Mucosa of gallbladder (tissue), 1 donor: Measurements from ENCODE around the gene SORL1. TPM values are rescaled to one million over a fixed set of nuclear protein-coding genes. Genes with fewer than 3 reads are reported as not detected.

Experiments used
- DNase-seq: peaks from one replicate; pipeline ENCODE4 v3.0.0-alpha.2; 2020; ENCODE audit warnings: low spot score
- total RNA-seq: library from RNA; stranded (reverse); gene quantifications from one replicate; pipeline ENCODE4 v1.2.1, GENCODE V29; 2021
- donor health status: DM: no; HTN: no; CAD: no.

SORL1 gene
- total RNA-seq, 1 donor from 2014 or later = 71.3 TPM

DNA sequence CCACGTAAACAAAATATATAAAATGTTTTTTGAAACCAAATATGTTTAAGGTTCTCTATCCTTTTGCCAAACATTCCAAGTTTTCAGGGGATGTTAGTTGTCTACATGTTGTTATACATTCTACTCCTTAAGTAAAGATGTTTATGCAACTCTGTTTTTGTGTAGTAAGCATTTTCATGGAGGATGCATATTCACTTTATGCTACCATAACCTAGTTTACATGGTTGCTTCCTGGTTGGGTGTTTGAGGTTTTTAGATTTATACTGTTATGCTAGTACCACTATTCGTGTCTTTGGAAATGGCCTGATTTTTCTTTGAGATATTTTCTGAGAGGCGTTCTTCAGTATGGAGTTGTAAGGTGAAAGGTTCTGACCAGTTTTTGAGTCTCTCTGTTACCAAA lies 131.7 kb downstream of the SORL1 start:
- DNase-seq = no peak

DNA sequence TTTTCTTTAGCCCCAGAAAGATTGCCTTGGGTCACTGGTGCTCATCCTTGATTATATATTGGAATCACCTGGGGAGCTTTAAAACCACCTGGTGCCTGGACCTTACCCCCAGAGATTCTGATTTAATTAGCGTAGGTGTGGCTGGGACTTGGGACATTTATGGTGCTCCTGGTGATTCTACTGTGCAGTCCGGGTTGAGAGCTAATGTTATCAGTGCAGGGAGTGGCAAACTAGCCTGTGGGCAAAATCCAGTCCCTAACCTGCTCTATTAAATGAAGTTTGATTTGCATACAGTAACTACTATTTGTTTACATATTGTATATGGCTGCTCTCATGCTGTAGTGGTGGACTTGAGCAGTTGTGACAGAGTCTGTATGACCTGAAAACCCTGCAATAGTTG lies 134.6 kb downstream of the SORL1 start:
- DNase-seq = no peak

DNA sequence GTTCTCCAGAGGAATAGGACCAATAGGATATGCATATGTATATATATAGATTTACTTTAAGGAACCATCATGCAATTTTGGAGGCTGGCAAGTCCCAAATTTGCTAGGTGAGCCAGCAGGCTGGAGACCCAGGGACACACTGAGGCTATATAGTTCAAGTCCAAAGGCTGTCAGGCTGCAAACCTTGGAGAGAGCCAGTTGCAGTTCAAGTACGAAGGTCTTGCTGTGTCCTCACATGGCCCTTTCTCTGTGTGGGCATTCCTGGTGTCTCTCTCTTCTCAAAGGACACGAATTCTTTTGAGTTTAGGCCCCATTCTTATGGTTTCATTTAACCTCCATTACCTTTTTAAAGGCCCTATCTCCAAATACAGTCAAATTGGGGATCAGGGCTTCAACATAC lies 135.1 kb downstream of the SORL1 start:
- DNase-seq = no peak

DNA sequence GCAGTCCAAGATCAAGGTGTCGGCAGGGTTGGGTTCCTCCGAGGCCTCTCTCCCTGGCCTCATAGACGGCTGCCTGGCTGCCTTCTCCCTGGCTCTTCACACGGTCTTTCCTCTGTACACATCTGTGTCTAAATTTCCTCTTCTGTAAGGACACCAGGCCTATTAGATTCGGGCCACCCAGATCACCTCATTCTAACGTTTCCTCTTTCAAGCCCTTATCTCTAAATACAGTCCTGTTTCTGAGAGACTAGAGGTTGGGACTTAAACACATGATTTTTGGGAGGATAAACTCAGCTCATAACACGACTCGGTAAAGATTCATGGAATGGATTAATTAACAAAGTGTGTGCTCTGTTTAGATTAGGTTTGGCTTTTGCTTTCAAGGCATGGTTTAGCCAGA lies 136.6 kb downstream of the SORL1 start:
- no peak for DNase-seq

DNA sequence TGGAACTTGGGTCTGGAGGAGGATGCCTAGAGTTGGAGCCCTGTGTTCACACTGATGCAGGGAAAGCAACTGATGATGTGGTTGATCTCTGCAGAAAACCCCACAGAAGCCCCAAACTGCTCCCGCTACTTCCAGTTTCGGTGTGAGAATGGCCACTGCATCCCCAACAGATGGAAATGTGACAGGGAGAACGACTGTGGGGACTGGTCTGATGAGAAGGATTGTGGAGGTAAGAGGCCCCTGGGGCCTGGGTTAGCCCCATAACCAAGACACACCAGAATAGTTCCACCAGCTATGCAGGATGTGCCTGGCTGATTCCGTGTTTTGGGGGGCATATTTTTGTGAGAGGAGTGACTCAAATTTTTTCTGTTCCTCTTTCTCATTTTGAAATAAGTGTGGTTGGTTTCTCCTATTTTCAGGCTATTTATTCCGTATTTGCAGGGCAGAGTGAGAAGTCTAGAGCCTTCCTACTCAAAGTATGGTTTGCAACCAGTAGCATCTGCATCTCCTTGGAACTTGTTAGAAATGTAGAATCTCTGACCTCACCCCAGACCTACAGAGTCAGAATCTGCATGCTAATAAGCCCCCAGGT lies 137.9 kb downstream of the SORL1 start:
- no peak for DNase-seq

DNA sequence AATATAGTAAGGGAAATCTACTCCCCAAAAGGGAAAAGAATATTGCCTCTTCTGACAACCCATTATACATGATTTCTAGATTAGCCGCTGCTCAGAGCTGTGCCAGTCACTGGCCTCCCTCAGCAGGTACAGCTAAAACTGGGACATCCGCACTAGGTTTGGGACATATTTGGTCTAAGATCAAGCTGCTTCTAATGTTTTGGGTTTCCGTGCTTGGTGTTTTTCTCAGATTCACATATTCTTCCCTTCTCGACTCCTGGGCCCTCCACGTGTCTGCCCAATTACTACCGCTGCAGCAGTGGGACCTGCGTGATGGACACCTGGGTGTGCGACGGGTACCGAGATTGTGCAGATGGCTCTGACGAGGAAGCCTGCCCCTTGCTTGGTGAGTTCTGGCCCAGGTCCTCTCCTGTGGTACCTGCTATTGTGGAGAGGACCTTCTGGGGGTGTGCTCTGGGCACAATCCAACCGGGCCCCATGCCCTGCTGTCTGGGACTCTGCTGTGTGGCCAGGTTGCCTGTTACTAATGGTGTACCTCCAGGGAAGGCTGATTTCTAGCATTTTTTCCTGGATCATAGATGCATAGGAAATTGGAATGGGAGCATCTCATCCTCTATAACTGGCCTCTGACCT lies 138.8 kb downstream of the SORL1 start:
- no peak for DNase-seq

DNA sequence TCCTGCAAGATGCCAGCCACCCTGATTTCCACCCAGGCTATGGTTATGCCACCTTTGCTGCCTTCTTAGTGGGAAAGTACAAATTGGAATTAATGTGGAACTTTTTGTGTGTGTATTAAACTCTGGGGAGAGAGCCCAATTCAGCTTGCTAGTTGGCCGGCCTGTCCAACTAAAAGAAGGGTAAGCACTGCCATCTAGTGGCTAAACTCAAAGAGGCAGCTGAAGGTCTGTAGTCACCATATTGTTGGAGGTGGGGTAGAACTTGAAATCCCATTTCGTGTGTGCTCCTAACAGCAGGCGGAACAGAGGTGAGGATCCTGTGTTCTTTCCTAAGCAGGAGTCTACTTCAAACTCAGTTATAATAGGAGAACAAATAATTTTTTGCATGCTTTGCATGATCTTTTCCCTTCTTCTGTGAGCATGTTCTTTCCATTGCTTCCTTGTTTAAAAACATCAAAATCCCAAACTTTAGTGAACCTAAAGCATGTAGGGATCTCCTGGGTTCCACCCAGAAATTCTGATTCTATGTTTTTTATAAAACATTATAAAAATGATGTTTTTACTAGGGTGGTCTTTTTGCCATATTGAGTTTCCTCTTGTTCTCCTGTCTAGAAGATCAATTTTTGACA lies 139.4 kb downstream of the SORL1 start:
- DNase-seq = peak; percentile 82

DNA sequence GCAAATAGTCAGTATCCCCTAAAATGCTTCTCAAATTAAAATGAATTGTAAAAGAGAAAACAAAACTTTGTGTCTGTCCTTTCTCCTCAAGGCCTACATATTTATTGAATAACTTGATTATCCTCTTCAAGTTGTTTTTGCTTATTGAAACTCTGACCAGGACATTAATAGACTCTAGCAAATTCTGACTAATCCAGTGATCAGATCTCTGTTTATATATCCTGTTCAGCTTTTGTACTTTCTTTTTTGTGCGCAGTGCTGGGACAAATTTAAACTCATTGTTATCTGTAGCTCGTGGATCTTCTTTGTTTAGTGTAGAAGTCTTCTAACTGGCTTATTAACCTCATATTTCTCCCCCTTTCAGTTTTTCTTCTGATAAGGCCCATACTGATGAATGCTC lies 140.6 kb downstream of the SORL1 start:
- no peak for DNase-seq

DNA sequence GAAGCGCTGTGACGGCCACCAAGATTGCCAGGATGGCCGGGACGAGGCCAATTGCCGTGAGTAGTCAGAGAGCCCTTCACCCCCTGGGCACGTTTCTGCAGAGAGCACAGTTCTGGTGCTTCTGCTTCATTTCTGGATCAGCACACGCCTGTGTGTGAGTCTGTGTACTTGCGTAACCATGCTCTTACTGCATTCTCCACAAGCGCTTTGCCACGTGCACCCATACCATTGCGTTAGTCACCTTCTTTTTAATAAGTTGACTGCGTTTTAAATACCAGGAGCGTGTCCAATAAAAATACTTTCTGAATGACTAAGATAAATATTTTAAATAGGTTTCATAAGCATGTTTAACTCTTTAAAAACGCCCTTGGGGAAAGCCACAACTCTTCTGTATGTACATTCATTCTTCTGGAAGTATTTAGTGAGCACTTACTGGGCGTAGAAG lies 143.6 kb downstream of the SORL1 start:
- DNase-seq = no peak

DNA sequence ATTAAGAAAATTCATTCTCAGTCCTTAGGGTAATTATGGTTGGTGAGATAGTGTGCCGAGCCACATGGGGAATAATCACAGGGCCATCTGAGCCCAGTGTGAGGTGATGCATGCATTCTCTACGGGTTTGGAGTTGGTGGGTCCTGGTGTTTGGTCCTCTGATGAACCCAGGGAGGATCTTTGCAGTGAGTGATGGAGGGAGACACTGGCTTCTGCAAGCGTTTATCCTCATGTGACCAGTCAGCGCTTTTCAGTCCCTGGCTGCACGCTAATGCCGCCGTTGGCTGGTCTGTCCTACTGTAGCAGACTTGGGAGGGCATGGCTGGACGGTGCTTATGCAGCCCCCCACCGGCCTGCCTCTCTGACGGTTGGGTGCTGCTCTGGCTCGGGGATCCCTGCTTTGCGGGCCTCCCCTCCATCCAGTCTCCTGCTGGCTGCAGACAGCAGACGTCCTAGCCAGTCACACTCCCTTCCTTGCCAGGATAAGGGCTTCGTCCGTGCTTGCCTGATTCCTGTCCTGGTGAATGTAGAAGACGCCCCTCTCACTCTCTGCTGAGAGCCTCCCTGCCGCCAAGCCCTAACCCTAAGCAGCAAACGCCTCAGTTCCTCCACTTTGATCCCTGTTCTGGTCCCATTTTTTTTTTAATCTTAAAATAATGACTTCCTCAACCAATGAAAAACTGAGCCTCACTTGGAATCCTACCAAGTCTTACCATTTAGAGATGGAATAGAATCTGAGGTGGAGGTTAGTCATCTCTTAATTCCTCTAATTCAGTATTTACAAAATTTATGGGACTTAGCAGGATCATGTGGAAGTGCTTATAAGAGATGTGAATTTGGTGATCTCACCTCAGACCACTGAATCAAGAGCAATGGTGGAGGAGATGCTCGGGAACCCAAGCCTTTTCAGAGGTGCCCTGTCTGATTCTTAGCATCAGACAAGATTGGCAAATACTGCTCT lies 144.4 kb downstream of the SORL1 start:
- DNase-seq = no peak

DNA sequence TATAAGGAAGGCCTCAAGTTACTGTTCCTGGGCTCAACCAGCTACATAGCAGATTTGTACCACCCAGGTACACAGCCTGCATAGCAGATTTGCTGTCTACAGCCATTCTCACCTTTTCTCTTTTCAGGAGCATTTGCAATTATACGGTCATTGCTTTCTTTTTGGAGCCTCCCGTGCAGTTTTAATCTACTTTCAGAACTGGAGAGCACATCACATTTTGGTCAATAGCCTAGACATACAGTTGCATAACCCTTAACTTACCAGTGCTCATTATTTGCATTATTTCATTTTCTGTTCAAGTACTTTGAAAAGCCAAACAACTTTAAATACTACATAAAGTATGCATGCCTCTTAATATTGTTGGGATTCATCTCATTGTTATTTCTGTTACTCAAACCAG lies 151.2 kb downstream of the SORL1 start:
- DNase-seq = no peak

DNA sequence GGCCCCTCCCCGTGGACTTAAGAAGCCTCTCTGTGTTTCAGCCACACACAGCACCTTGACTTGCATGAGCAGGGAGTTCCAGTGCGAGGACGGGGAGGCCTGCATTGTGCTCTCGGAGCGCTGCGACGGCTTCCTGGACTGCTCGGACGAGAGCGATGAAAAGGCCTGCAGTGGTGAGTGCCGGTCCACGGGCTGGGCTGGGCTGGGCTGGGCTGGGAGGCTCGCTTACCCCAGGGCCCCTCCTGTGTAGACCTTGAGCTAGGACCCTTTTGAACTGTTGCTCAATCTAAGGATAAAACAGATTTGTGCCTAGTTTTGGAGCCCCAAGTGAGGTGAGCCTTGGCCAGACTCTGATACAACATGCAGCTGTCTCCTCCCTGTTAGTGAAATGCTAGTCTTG lies 152.0 kb downstream of the SORL1 start:
- no peak for DNase-seq

DNA sequence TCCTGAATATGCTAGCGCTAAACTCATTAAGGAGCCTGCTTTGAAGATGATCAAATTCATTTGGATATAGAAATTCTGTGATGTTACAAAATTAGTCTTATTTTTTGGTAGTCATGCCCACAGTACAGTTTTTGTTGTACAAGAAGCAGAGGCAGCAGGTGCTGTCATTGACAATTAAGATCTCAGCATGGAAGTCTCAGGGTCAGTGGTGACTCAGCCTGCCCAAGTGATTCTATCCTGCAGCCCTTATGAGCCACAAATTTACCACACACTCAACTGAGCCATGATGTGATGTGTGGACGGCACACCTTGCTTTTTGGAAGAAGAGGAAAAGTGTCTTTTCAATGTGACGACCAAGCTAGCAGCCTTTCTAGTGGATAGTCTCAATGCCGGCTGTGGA lies 154.2 kb downstream of the SORL1 start:
- DNase-seq = no peak

DNA sequence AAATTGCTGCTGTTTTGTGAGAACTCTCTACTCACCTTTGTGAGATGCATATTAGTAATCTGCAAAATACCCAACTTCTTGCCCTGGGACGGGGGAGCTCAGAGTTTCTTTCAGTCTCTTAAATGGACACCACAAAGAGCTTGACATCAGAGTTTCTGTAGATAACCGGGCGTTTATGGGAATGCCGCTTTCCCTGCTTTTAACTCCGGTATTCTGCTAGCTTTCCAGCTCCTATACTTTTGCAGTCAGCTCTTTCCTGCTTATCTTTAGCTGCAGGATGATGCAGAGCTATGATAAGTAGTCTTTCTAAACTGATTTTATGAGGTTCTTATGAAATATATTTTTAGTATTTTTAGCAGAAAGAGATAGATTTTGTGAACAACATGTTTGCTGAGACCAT lies 155.2 kb downstream of the SORL1 start:
- no peak for DNase-seq

DNA sequence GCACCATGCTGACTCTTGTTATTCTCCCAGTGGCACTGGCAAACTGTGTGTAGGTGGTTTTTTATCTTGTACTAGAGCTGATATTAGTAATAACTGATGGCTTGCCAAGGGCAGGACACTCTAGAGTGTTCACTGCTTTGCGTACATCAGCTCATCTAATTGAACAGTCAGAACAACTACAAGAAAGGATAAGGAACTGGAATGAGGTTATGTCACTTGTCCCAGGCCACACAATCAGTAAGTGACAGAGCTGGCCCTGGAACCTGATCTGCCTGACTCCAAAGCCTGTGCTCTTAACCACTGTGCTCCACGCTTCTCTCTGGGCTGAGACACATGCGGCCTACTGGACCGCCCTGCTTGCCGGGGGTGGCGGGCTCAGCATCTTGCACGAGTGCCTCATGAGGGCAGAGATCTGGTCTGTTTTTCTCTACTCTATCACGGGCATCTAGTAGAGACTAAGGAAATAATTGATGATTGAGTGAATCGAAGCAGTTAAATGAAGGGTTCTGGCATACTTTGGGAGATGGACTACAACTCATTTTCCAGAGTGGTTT lies 156.5 kb downstream of the SORL1 start:
- DNase-seq = no peak

DNA sequence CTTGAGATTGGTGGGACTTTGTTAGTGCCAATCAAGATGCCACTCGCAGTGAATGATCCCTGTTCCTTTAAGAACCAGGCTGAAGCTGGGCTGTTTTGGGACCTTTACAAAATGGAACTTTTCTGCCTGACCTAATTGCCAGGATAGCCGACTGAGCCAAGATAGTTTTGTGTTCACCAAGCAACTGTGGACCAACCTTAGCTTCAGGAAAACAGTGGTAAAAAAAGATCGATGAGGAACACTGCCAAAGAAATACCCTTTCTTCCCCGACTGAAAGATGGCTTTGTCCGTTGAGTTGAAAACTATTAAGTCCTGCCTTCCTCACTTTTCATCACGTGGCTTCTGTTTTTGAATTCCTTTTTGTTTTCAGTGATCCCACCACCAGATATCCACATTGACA lies 158.6 kb downstream of the SORL1 start:
- DNase-seq = no peak

DNA sequence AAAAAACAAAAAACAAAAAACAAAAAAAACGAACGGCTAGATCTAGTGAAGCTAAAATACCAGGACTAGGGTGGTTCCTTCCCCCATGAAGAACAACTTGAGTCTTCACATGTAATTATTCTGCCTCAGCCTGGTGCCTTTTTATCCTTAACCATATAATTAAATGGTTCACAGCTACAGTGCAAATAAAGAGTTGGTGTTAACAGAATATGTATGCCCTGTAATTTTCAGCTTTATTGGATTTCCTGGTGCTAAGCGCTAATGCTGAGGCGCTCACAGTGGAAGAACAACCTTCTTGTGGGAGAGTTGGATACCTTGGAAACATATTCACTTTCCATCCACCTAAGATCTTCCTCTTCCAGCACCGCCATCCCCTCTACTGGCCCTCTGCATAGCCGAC lies 159.1 kb downstream of the SORL1 start:
- DNase-seq = no peak

DNA sequence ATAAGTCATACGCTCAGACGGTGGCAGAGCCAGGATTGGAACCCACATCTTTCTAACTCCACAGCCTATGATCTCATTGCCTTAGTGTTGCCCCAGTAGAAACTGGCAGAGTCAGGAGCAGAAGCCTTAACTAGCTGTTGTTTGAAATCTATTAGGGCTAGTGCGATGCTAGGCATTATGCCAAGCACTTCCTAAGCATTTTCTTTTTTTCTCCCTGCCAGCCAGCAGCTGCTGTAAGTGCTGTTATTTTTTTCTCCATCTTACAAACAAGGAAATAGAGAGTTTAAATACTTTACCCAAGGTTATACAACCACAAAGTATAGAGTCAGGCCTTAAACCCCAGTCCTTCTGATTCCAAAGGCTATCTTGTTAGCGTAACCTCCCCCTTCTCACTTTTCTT lies 161.6 kb downstream of the SORL1 start:
- DNase-seq = no peak

DNA sequence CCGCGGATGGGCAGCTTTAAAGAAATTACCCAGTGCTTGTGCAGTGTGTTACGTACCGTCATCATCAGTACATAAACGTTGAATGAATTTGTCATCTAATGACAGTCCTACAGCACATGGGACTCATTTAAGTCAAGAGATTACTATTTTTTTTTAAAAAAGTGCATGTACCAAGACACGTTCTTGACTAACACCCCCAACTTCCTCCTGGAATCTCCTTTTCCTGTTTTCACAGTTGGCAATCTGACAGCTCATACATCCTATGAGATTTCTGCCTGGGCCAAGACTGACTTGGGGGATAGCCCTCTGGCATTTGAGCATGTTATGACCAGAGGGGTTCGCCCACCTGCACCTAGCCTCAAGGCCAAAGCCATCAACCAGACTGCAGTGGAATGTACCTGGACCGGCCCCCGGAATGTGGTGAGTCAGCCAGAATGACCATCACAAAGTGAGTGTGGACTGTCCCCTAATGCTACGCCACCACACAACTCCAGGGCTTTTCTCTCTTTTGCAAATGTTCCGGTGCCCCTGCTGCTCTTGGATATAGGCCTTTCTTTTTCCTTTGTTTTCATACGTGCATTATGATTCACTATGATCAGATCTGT lies 162.6 kb downstream of the SORL1 start:
- DNase-seq = no peak

DNA sequence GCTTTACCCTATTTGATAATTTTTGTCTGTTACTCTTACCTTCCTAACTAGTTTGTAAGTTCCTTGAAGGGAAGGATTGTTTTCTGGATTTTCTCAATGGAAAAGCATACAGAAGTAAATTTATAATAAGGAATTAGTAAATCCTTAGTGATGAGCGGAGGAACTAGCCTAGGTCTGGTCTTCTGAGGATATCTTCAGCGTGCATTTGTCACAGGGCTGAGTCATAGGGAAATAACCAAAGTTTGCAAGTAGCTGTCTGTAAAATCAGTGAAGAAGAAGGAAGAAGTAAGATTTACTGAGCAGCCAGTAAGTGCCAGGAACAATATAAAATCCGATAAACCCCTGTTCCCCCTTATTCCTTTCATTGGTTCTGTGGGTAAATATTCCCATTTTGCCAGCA lies 163.4 kb downstream of the SORL1 start:
- no peak for DNase-seq

DNA sequence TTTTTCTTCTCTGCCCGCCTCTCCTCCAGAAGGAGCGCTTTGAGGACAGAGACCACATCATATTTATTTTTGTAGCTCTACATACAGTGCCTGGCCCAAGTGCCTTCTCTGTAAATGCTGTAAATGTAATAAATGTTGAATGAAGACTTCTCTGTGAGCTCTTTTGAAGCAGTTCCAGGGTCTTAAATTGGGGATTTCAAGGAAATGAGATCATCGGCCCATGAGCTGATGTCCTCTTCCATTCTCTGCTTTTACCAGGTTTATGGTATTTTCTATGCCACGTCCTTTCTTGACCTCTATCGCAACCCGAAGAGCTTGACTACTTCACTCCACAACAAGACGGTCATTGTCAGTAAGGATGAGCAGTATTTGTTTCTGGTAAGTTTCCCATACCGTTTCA lies 166.4 kb downstream of the SORL1 start:
- no peak for DNase-seq
